ENCODE results near the gene MAGEF1. TPM values are rescaled to one million over a fixed set of nuclear protein-coding genes. Genes with fewer than 3 reads are reported as not detected.
"Not testable (repeated sequence)": the region's sequence is repeated elsewhere in the genome, so short reads cannot be mapped to it uniquely, and the experiment has no call there.

MAGEF1 gene
- total RNA-seq, 1 donor from 2014 or later = 10.4 TPM

DNA sequence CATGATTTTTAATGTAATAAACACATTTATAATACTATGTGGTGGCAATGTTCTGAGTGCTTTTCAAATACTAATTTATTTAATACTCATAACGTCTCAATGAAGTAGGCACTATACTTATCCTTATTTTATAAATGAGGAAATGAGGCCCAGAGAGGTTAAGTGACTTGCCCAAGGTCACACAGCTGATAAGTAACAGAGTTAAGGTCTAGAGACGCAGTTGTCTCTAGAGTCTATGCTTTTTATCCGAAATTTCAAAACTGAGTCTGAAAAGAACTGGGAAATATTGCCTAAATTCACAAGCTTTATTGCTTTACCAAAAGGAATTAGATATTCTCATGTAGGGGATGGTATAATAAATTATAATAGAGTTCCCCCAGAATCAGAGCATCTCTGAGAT lies 31.4 kb upstream of the MAGEF1 start:
- no peak for DNase-seq (ENCODE audit: low read depth, low spot score)

DNA sequence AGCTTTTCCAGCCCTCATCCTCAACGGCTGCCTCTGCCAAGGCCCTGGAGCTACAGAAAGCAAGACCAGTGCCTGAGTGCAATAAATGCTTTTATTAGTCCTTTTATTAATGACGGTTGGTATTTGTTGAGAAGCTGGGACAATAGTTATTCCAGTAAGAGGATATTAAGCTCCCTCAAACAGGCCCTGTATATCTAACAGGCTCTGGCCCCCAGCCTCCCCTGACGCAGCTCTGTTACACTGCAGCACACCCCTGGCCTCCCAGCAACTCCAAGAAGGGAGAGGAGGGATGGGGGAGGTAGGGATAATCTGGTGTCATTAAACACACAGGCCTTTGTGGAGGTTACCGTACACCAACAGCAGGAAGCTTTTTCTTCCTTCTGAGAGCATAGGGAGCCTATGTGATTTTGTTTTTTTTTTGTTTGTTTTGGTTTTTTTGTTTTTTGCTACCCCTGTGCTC lies 30.8 kb upstream of the MAGEF1 start:
- DNase-seq (ENCODE audit: low read depth, low spot score) = no peak

DNA sequence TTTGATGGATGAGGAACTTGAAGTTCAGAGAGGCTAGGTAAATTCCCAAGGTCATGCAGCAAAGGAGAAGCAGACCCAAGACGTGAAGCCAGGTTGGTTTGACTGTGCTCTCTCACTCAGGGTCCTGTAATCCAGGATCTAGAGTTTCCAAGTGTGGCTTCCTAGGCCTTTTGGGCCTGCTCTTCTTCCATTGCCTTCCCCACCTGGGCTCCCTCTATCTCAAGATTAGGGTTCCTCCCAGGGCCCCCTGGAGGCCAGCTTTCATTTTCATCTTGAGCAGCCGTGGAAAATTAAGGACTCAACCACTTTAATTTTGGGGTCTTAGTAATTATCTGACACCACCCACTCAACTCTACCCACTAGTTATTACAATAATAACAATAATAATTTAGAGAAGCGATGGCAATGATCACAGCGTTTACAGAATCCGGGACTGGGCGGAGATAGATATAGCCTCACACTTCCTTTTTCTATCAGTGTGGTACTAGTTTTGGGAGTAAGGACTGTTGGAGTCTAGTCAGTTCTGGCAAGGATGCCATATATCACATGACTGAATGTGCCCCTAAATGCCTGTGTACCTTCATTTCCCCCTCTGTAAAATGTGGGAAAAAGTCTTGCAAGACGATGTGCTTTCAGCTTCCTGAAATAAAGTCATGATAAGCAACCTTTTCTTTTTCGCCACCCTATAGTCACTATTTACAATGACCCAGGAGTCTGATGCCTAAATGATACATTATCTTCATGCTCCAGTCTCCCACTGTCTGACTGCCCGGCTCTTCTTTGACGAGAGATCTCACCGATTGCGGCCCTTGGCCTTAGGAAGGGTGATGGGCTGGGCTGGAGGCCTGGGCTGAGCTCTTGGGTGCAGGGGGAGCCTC lies 30.2 kb upstream of the MAGEF1 start:
- no peak for DNase-seq (ENCODE audit: low read depth, low spot score)

DNA sequence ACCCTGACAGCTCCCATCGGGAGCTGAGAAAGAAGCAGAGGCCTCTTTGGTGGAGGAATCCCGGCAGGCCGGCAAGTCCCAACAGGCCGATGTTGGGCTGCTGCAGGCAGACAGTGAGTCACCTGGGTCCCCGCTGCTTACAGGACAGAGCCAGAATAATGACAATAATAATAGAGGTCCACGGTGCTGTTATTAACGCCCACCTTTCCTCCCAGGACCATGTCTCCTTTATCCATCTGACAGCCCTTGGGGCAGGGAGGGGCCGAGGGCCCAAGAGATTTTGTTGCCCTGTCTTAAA lies 29.3 kb upstream of the MAGEF1 start:
- no peak for DNase-seq (ENCODE audit: low read depth, low spot score)

DNA sequence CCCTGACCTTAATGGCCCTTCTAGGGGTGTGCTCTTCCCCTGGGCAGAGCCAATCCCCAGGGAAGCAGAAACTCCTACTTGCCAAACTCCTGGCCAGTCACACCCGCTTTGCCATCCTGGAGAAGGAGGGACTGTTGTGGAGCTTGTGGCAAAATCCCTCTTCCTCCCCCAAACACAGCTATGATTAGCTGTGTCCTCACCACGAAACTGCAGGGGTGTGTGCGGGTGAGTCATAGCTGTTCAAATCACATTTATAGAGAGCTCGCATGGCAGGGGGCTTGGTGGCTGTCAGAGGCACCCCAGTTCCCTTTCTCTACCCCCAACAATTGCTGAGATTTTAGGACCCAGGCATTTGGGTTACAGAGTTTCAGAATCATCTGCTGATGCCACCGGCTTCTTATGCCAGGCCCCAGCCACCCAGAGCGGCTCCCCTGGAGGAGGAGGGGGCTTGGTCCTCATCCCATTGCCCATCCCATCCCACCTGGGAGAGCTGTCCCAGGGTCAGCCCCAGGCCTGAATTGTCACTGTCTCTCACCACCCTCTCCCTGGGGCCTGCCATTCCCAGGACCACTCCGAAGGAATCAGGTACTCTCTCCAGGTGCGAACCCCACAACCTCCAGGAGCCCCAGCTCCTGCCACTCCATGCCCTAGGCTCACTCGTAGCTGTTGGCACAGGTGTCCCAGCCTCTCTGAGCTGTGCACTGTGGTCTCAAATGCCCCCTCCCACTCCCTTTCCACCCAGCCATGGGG lies 28.8 kb upstream of the MAGEF1 start:
- DNase-seq (ENCODE audit: low read depth, low spot score) = no peak

DNA sequence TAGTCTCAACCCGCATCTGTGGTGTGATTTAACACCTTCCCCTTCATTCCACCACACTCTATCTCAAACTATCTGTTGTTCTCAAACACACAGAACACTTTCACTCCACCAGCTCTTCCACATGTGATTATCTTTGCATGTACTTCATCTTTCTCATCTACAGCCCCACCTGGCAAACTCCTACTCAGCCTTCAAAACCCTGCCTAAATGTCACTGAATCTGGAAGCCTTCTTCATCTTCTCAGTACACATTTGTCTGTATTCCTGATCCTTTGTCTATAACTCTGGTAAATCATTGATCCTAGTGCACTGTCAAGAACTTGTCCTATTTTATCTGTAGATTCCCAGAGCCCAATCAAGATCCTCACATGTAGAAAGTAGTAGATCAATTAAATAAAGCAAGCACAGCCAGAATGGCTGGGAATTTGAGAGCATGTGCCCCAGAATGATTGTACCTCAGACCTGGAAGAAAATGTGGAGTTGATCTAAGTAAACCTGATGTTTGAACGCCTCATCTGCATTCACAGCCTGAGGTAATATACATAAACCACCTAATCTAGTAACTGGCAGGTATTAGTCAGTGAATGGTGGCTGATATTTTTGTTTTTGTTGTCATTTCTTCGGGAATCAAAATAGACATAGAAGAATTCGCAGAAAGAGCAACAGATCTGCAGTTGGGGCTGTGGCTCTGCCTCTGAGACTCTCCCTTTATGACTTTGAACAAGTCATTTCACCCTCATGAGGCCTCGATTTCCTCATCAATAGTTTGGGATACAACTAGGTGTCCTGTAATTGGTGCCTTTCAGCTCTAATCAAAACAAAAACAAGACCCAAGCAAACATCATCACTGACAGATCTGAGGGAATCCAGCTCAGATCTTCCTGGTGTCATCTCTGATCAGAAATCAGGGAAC lies 28.0 kb upstream of the MAGEF1 start:
- no peak for DNase-seq (ENCODE audit: low read depth, low spot score)

DNA sequence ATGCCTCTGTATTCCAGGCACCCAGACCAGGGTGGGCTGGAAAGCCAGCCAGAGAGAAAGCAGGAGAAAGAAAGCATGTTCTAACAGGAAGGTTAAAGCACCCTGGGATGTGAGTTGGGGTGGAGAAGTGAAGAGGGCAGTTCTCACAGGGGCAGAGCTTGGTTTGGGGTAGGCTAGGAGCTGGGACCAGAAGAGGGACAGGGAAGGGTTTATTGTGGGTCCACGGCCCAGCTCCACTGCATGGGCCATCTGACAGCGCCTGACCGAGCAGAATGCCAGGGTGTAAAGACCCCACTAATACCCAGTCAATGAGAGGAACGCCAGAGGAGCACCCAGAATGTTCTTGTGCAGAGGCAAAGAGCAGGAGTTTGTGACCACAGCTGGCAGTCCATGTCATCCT lies 27.1 kb upstream of the MAGEF1 start:
- no peak for DNase-seq (ENCODE audit: low read depth, low spot score)

DNA sequence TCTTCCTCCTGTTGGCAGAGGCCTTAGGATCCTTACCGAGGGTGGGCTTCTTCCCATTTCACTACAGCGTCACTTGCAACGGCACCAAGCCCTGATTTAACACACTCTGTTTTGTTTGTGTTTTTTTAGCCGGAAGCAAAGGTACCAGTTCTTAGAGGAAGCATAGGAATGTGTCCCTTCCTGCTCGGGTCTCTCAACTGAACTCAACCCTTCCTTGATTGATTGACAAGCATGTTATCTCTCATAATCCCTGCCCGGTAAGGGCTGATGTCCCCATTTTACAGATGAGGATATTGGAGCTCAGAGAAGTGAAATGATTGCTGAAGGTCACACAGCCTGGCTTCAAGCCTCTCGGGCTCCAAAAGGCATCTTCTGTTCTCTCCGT lies 26.6 kb upstream of the MAGEF1 start:
- no peak for DNase-seq (ENCODE audit: low read depth, low spot score)

DNA sequence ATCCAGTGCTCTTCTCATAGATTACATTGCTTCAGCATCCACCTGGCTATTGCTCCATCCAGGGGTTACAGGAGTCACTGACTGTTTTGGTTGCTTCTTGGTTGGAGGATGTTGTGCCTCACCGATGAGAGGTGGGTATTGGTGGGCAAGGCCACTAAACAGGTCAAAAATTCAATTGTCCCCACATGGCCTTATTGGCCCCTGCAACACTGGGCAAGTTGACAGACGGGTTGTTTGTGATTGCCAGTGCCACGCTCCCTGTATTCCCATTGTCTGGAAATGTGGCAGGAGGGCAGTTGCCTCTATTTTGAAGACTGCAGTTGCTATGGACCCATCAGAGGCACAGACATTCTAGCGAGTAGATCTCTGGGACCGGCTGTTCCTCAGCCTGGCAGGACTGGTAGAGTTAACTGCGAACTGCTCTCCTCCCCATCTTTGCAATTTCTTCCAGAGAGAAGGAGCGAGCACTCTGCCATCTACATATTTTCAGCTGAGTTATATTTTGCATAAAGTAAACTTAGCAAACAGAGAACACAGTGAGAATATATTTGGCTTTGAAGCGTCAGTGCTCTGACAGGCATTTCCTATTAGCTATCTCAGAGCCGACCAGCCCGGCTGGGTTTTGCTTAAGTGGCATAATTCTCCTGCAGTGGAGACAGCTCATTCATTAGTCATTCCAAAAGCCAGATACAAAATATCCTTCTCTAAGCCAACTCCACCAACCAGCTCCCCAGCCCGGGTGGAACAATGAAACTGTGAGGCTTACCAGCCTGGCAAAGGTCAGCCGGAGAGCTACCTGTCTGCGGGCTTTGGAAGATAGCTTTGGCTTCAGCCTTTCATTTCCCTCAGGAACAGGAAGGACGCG lies 26.0 kb upstream of the MAGEF1 start:
- peak; percentile 4 for DNase-seq (ENCODE audit: low read depth, low spot score)

DNA sequence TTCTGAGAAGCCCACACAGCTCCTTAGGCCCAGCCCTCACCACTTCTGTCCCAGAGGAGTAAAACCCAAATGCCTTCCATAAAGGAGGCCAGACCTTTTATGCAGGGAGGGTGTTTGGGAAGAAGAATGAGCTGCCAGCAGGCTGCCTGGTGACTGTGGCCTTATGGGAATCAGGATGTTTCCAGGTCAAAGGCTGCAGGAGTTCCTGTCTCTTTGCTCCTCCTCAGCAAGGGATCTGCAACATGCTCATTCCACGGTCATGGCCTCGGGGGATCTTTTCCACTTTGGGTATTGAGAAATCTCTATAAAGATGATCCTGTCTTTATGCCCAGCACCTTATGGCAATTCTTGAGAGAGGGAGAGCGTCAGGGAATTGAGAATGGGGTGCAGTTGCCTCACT lies 25.2 kb upstream of the MAGEF1 start:
- DNase-seq (ENCODE audit: low read depth, low spot score) = no peak

DNA sequence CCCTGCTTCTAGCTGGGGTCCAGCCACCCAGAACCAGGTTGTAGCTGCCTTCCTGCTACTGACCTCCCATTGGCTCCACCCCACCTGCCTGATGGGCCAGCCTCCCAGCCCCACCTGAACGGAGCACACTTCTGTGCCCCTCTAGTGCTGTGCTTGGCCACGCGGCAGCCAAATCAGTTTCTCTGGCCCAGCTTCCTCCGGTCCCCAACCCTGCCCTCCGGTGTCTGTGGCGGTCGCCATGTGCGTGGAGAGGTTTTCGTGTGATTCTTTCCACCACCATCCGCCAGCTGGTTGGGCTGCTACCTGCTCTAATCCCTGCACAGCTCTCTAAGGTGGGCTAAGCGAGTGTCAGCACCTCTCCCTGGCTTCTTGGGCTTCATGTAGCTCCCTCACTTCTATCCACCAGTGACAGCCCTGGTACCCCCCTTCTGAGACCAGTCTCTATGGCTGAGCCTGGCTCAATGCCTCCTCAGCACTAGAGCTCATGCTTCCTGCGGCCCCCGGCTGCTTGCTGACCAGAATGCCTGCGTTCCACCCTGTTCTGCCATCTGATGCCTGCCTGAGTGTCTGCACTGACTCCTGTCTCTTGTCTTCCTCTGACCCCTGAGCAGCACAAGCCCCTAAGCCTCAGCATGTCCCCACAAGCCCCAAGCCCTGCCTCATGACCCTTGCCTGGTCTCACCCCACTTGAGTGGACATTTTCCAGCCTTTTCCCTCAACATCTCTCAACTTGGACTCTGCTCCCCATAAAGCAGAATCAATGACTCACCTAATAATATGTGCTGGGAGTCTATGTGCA lies 23.2 kb upstream of the MAGEF1 start:
- DNase-seq (ENCODE audit: low read depth, low spot score) = no peak

DNA sequence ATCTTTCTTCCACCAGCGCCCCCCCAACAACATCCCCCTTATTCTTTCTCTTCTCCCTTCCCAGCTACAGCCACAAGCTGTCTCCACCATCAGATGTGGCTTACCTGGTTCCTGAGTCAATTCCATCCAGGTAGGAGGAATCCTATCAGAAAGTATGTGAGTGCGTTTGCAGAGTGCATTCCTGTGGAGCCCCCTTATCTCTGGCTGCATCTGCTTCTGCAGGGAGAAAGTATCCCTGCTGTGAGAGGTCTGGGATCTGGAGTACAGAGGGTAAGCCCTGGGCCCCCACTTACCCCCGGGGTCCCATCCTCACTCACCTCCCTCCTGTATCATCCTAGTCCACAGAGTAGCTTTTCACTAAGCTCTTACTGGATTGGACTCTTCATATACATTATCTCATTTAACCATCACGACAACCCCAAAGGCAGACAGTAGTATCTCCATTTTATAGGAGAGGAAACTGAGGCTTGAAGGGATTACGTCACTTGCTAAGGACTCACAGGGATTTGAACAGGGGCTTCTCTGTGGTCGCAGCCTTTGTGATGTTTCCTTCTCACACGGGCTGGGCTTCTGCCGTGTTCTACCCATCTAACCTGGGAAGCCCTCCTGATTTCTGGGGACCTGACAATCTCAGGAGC lies 22.2 kb upstream of the MAGEF1 start:
- DNase-seq (ENCODE audit: low read depth, low spot score) = no peak

DNA sequence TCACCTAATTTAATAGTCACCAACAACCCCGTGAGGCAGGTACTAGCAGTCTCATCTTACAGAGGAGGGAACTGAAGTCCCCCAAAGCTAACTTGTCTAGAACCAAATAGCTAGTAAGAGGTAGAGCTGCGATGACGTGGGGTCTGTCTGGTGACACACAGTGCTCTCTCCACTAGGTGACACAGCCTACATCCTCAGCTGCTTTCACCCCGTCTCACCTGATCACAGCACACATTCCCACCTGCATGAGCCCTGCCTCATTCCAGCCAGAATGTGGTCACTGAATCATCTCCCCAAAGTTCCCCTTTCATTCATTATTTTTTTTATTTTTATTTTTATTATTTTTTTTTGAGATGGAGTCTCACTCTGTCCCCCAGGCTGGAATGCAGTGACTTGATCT lies 21.3 kb upstream of the MAGEF1 start:
- DNase-seq (ENCODE audit: low read depth, low spot score) = no peak

DNA sequence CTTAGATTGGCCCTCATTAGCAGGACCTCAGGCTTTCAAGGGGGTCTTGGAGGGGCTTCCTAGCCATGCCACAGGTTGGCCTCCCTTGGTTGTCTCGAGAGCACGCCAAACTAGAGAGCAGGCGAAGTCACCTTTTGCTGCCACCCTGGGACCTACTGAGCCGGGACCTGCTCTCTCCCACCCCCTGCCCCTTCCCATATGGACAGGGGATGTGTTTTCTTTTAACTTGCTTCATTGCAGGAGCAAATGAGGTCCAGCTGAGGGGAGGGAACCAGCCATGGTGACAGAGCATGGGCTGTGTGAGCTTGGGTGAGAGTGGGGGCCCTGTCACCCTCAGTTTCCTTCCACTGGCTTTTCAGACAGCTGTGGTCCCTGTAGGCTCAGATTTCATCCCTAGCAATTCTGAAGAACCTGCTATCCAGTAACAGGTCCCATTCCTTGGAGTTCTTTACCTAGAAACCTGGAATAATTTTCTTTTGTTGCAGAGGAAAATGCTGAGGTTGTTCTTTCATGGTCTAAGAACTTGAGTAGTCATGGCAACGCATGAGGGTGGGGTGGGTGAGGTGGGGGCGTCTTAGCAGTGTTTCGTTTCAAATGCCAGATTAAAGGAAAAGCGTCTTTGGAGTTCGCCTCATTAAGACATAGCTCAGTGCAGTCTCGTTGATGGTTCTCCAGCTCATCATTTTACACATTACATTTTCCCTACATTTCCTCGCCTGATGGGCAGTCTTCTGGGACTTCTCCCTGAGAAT lies 20.1 kb upstream of the MAGEF1 start:
- DNase-seq (ENCODE audit: low read depth, low spot score) = no peak

DNA sequence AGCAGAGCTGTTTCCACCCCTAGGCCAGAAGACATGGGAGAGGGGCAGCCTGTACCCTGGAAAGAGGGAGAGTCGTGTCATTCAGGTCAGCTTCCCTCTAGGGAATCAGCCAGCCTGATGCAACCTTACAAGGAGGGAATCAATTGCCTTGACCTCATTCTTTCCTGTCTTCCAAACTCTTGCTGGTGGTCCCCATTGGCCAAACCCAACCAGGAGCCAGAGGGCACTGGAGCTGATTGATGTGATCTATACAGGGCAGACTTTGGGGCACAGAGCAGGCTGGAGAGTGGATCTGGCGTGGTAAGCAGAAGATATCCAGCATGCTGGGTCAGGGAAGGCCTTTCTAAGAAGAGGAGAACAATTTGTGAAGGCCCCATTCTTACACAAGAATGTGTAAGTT lies 19.1 kb upstream of the MAGEF1 start:
- no peak for DNase-seq (ENCODE audit: low read depth, low spot score)

DNA sequence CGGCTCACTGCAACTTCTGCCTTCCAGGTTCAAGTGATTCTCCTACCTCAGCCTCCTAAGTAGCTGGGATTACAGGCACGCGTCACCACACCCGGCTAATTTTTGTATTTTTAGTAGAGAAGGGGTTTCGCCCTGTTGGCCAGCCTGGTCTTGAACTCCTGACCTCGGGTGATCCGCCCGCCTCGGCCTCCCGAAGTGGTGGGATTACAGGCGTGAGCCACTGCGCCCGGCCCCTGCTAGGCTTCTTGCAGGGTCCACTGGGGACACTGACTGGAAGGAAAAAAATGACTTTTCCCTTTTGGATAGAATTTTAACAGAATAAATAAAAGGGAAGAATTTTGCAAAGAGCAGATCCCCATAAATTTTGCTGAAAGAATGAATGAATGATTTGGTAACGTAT lies 17.3 kb upstream of the MAGEF1 start:
- DNase-seq (ENCODE audit: low read depth, low spot score) = not testable (repeated sequence)

DNA sequence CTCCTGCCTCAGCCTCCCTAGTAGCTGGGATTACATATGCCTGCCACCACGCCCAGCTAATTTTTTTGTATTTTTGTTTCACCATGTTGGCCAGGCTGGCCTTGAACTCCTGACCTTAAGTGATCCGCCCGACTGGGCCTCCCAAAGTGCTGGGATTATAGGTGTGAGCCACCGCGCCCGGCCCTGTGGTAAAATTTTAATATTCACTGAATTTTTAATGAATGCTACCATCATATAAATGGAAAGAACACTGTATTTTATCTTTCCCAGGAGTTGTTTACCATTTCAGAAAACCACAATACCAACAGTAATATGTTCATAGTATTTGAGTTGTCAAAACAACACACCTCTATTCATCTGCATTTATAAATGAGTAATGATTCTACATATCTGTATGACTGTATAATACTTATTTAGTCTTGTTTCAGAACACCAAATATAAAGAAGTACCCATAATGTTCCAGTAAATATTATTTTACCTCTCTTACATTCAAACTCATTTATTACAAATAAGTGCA lies 16.2 kb upstream of the MAGEF1 start:
- DNase-seq (ENCODE audit: low read depth, low spot score) = no peak

DNA sequence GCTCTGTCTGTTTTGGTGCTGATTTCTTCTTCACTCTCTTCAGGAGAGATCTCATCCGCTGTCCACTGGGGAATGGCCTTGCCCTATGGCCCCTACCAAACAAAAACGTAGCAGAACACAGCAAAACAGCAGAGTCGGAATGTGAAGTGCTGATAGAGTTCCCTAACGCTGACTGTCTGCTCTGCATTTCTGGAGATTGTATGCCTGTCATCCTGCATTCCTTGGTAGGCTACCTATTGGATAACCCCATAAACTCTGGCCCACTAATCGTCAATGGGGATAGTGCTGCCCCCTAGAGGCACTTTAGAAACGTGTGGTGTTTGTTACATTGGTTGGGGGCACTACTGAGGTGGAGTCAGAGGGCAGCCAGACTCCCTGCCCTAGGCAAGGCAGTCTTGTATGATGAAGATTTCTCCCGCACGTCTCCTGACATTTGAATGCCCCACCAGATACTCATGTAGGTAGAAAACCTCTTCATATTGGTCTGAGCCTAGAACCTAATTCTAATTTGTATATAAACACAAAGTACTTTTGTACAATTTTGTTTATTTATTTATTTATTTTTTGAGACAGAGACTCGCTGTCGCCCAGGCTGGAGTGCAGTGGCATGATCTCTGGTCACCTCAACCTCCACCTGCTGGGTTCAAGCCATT lies 15.6 kb upstream of the MAGEF1 start:
- no peak for DNase-seq (ENCODE audit: low read depth, low spot score)

All from pulmonary artery endothelial cell (primary cell).